ENCODE measurements around the gene PDGFA. TPM values are rescaled to one million over a fixed set of nuclear protein-coding genes. Genes with fewer than 3 reads are reported as not detected.
"Not testable (repeated sequence)": the region's sequence is repeated elsewhere in the genome, so short reads cannot be mapped to it uniquely, and the experiment has no call there.

Gene PDGFA
- total RNA-seq, 2 experiments from 2014 or later: 0.50 to 0.79 TPM

DNA sequence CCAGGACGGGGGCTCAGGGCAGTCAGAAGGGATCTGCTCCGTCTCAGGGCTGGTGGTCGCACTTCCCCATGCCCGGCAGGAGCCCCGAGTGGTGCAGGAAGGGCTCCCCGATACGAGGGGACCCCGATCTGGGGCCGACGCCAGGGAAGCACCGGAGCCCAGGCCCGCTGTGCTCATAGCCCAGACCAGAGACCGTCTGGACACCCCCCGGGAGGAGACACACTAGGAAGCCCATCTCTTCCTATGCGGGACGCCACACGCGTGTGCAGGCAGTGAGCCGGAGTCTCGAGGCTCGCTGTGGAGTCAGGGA is 39.7 kb upstream of the PDGFA start:
- Mint-ChIP-seq H3K27ac (no peak overlapping the region), H3K4me1 (ENCODE audit: low read depth) (peaks cover 3% of the 10 kb centered on the region), H3K27me3 (ENCODE audit: low read depth) (no peaks in the 10 kb centered on the region), H3K36me3 (ENCODE audit: low read depth) (peaks cover 20% of the 10 kb centered on the region), H3K9me3 (ENCODE audit: insufficient read depth) (no peaks in the 10 kb centered on the region), H3K4me3 (no peak overlapping the region)
- ATAC-seq (no peak), DNase-seq (no peak)
- POLR2A ChIA-PET: no interaction called here
- CTCF ChIA-PET: no interaction called here

DNA sequence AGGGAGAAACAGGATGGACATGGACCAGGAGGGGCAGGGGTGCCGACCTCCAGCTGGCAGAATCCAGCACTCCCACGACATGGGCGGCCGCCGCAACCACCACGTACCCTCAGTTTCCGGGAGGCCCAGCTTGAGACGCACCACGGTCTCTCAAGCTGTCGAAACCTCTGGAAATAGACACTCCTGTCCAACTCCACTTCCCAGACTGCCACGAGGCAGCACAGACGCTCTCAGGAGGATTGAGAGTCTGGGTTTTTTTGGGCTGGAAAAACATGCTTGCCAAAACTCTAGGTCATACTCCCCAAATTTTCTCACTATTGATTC is 37.9 kb upstream of the PDGFA start:
- Mint-ChIP-seq H3K27ac (no peak overlapping the region), H3K4me1 (ENCODE audit: low read depth) (no peaks in the 10 kb centered on the region)
- CTCF ChIA-PET: no interaction called here

DNA sequence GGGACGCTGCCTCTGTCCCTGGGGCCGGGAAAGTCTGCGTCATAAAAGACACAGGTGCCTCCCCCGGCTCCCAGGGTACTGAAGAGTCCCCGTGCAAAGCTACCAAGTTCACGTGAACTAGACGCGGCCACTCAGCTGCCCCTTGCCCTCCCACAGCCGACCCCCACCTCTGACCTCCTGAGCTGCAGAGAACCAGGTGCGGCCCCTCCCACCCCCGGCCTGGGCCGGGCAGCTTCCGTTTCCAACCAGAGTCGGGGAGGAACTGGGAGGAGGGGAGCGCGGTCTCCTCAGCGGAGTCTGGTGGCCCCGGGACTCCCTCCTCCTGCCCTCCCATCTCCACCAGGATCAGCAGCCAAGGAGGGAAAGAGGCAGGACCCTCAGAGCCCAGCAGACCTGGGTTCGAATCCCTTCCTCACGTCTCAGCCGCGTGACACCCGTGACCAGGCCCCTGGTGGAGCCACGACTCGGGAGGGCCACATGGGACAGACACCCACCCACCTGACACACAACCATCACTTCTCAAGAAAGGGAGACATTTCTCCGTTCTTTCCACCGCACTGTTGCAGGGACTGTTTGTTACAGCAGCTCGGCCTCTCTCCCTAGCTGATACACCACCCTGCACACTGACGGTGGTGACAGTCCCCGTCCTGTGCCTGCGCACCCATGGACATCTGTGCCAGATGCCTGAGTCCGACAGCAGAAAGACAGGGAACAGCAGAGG is 37.4 kb upstream of the PDGFA start:
- Mint-ChIP-seq H3K27me3 (ENCODE audit: low read depth) (no peaks in the 10 kb centered on the region), H3K27ac (no peak overlapping the region), H3K4me1 (ENCODE audit: low read depth) (no peaks in the 10 kb centered on the region), H3K9me3 (ENCODE audit: insufficient read depth) (no peaks in the 10 kb centered on the region), H3K36me3 (ENCODE audit: low read depth) (peaks cover 10% of the 10 kb centered on the region), H3K4me3 (no peak overlapping the region)
- DNase-seq (no peak), ATAC-seq (no peak)
- POLR2A ChIA-PET: no interaction called here
- CTCF ChIA-PET: no interaction called here

More for the DNA sequence above, 37.9 kb upstream of the PDGFA start:
- Mint-ChIP-seq H3K4me3 (no peak overlapping the region), H3K36me3 (ENCODE audit: low read depth) (peaks cover 13% of the 10 kb centered on the region), H3K27me3 (ENCODE audit: low read depth) (no peaks in the 10 kb centered on the region), H3K9me3 (ENCODE audit: insufficient read depth) (no peaks in the 10 kb centered on the region)
- DNase-seq (no peak), ATAC-seq (no peak)
- POLR2A ChIA-PET: no interaction called here

DNA sequence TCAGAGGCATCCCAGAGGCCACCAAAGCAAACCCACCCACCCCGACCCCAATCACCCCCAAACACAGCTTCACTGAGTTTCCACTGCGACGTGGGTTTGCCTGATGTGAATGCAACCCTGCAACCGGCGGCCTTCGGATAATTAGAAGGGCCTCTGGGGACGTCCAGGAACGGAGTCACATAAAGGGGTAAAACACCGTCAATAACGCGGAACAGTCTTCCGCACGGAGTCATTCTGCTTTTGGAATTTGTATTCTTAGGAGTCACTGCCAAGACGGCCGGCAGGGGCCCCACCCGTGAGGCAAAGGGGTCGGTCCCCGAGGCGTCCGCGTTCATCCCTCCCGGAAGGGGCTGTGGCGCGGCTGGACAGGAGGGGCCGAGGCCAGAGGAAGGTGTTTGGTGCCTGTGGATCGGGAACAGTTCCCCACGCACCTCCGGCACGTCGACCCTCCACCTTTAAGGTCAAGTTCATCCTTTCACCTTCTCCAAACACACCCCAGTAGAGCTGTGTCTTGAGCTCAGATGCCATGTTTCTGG is 36.7 kb upstream of the PDGFA start:
- POLR2A ChIA-PET: no interaction called here
- DNase-seq: no peak
- Mint-ChIP-seq H3K9me3 (ENCODE audit: insufficient read depth) (no peaks in the 10 kb centered on the region), H3K27ac (no peak overlapping the region), H3K27me3 (ENCODE audit: low read depth) (no peaks in the 10 kb centered on the region), H3K36me3 (ENCODE audit: low read depth) (peaks cover 10% of the 10 kb centered on the region), H3K4me3 (no peak overlapping the region), H3K4me1 (ENCODE audit: low read depth) (no peaks in the 10 kb centered on the region)
- no peak for ATAC-seq
- CTCF ChIA-PET: no interaction called here

DNA sequence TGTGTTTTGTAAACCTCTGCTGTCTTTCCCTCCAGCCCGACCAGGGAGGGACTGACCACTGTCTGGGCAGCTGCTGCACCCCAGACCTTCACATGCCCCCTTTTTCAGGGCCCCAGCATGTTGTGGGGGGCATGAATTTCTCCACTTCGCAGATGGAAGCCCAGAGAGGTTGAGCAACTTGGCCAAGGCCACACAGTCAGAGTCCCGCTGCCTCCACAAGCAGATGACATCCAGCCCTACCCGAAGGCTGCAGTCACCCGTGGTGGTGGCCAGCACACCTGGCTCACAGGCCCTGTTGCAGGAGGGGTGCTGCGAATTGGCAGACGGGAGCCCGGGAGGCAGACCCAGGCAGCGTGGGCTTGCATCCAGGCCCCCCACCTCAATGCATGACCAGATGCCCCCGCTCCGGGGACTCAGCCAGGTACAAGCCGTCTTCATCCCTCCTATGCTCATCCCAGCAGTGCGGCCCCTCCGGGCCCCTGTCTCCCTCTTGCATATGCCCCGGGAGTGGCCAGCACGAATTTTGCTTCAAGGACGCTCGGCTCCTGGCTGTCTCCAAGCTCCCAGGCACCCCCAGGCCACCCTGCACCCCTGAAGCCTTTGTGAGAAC is 36.0 kb upstream of the PDGFA start:
- Mint-ChIP-seq H3K9me3 (ENCODE audit: insufficient read depth) (no peaks in the 10 kb centered on the region), H3K27ac (no peak overlapping the region), H3K4me1 (ENCODE audit: low read depth) (no peaks in the 10 kb centered on the region), H3K4me3 (no peak overlapping the region), H3K36me3 (ENCODE audit: low read depth) (peaks cover 10% of the 10 kb centered on the region), H3K27me3 (ENCODE audit: low read depth) (no peaks in the 10 kb centered on the region)
- ChIA-PET POLR2A (no interaction called here), CTCF (no interaction called here)
- DNase-seq (no peak), ATAC-seq (no peak)

DNA sequence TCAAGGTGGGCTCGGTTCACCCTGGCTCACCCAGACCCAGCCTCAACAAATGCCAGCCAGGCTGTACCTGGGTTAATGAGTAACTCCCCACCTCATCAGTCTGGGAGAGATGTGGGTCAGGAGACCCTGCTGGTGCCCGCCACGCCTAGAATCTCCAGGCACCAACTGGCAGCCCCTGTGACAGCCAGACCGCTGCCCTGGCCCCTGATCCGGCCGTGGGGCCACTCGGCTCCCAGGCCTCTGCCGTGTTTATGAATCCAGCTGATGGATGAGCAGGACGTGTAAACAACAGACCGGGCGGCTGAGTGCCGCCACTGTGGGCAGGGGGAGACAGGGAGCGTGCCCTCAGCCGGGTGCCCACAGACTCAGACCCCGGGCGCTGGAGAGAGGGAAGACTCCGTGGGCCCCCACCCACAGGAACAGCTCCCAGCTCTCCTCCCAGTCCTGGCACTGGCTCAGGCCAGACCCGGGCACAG is 34.0 kb upstream of the PDGFA start:
- Mint-ChIP-seq H3K27me3 (ENCODE audit: low read depth) (no peaks in the 10 kb centered on the region), H3K27ac (no peak overlapping the region), H3K9me3 (ENCODE audit: insufficient read depth) (no peaks in the 10 kb centered on the region), H3K36me3 (ENCODE audit: low read depth) (peaks cover 16% of the 10 kb centered on the region), H3K4me3 (no peak overlapping the region), H3K4me1 (ENCODE audit: low read depth) (no peaks in the 10 kb centered on the region)
- CTCF ChIA-PET: no interaction called here
- DNase-seq (no peak), ATAC-seq (no peak)
- POLR2A ChIA-PET: no interaction called here

DNA sequence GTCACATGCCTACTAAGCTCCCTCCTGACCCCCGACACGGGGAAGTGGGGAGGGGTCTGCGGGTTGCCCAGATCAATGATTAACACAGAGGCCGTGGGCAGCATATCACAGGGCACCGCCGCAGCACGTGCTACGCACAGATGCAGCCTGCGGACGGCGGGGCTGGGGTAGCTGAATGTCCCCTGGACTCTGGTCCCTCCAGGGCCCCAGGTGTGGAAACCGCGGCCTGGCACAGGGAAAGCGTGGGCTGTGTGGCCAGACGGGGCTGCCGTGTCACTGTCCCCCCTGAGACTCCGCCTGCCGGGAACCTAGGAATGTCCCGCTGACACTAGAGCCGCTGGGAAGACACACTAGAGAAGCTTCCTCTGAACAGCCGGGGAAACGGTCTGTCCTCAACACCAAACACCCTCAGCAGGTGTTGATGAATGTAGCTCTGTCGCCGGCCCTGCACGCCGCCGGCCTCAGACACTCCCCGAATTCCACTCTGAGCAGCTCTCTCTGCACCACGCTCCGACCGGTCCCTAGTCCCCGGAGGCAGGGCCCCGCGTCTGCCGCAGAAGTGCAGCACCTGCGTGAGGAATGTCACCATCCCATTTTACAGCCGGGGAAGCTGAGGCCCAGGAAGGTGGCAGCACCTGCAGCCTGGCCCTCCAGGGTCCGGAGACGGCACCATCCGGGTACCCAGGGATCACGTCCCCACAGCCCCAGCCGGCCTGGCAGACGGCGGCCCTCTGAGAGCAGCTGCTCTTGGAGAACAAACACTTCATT is 33.4 kb upstream of the PDGFA start:
- Mint-ChIP-seq H3K9me3 (ENCODE audit: insufficient read depth) (no peaks in the 10 kb centered on the region), H3K36me3 (ENCODE audit: low read depth) (peaks cover 15% of the 10 kb centered on the region), H3K27ac (no peak overlapping the region), H3K4me3 (no peak overlapping the region), H3K4me1 (ENCODE audit: low read depth) (no peaks in the 10 kb centered on the region), H3K27me3 (ENCODE audit: low read depth) (no peaks in the 10 kb centered on the region)
- ATAC-seq (no peak), DNase-seq (no peak)
- CTCF ChIA-PET: no interaction called here
- POLR2A ChIA-PET: no interaction called here

DNA sequence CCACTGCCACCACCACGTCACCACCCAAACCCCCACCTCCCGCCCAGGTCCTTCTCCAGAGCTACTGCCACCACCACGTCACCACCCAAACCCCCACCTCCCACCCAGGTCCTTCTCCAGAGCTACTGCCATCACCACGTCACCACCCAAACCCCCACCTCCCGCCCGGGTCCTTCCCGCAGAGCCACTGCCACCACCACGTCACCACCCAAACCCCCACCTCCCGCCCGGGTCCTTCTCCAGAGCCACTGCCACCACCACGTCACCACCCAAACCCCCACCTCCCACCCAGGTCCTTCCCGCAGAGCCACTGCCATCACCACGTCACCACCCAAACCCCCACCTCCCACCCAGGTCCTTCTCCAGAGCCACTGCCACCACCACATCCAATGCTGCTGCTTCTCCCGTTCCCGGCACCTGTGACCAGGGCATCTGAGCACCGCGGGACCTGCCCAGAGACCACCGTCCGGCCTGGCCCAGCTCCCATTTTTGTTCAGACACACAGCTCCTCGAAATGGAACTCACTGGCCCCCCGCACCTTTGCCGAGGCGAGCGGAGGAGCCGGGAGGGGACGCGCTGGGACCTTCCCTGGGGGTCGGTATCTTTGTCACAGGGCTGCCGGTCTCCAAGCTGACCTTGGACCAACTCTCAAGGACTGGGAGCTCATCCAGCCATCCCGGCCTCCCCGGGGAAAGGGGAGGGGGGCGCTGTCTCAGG is 32.7 kb upstream of the PDGFA start:
- H3K4me3 Mint-ChIP-seq; CTCF ChIA-PET; DNase-seq; POLR2A ChIA-PET; H3K4me1 Mint-ChIP-seq (ENCODE audit: low read depth); H3K27ac Mint-ChIP-seq; H3K9me3 Mint-ChIP-seq (ENCODE audit: insufficient read depth); ATAC-seq; H3K27me3 Mint-ChIP-seq (ENCODE audit: low read depth): not testable (repeated sequence)
- peaks cover 15% of the 10 kb centered on the region for H3K36me3 Mint-ChIP-seq (ENCODE audit: low read depth)

DNA sequence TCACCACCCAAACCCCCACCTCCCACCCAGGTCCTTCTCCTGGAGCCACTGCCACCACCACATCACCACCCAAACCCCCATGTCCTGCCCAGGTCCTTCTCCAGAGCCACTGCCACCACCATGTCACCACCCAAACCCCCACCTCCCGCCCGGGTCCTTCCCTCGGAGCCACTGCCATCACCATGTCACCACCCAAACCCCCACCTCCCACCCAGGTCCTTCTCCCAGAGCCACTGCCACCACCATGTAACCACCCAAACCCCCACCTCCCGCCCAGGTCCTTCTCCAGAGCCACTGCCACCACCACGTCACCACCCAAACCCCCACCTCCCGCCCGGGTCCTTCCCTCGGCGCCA is 31.9 kb upstream of the PDGFA start:
- H3K36me3 Mint-ChIP-seq (ENCODE audit: low read depth): peaks cover 15% of the 10 kb centered on the region
- H3K27me3 Mint-ChIP-seq (ENCODE audit: low read depth); CTCF ChIA-PET; DNase-seq; H3K4me1 Mint-ChIP-seq (ENCODE audit: low read depth); ATAC-seq; H3K9me3 Mint-ChIP-seq (ENCODE audit: insufficient read depth); POLR2A ChIA-PET; H3K27ac Mint-ChIP-seq; H3K4me3 Mint-ChIP-seq: not testable (repeated sequence)

DNA sequence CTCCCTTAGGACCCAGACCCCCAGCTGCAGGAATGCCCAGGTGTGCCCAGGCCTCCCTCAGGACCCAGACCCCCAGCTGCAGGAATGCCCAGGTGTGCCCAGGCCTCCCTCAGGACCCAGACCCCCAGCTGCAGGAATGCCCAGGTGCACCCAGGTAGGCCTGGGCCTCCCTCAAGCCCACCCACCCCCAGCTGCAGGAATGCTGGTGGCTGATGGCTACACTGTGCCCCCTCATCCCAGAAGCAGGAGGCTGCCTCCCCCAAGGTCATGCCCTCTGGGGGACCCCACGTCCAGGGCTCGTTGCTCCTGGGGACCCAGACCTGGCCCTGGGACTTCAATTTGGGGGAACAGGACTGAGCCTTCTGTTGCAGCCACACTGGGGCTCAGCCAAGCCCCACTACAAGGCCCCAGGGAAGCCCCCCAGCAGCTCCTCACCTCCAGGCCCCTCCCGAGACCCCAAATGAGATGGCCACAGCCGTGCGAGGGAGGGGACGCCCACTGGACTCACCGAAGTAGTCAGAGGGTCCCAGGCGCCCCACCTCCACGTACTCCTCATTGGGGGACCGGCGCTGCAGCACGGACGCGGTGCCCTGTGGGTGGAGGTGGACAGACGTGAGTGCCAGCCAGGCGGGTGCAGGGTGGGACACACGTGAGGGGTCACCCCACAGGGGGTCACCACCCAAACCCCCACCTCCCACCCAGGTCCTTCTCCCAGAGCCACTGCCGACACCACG is 31.4 kb upstream of the PDGFA start:
- H3K27ac Mint-ChIP-seq: no peak overlapping the region
- H3K4me3 Mint-ChIP-seq: no peak overlapping the region
- no peaks in the 10 kb centered on the region for H3K9me3 Mint-ChIP-seq (ENCODE audit: insufficient read depth)
- ChIA-PET CTCF (no interaction called here), POLR2A (no interaction called here)
- ATAC-seq (no peak), DNase-seq (no peak)
- no peaks in the 10 kb centered on the region for H3K27me3 Mint-ChIP-seq (ENCODE audit: low read depth)
- H3K4me1 Mint-ChIP-seq (ENCODE audit: low read depth): no peaks in the 10 kb centered on the region
- H3K36me3 Mint-ChIP-seq (ENCODE audit: low read depth): peaks cover 15% of the 10 kb centered on the region

DNA sequence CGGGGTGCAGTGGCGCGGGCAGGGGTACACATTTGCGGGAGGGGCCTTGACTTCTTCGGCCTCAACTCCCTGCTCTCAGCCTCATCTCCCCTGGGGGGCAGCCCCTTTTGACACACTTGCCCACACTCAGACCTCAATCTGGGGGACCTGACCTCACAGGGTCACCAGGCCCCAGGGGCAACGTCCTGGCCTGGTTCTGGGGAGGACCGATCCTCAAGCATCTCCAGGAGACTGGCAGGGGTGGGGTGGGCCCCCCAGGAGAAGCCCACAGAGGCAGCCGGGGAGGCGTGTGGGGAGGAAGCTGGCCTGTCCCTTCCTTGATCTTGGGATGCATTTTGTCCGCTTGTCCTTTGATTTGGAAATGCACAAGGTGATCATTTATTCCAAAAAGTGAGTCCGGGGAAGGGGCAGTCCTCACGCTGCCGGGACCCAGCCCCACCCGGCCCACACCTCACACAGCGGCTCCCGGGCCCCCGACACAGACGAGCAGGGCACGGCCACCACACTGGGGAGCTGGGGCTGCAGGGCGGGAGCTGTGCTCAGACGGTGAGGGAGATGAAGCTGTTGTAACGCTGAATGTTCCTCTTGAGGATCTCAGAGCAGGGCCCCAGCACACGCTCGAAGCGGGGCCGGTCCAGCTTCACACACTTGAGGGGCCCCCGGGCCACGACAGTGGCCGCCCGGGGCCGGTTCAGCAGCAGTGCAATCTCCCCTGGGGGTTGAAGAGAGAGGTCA is 30.4 kb upstream of the PDGFA start:
- ChIA-PET POLR2A (no interaction called here), CTCF (no interaction called here)
- Mint-ChIP-seq H3K36me3 (ENCODE audit: low read depth) (peaks cover 14% of the 10 kb centered on the region), H3K9me3 (ENCODE audit: insufficient read depth) (no peaks in the 10 kb centered on the region), H3K27me3 (ENCODE audit: low read depth) (no peaks in the 10 kb centered on the region), H3K27ac (no peak overlapping the region), H3K4me3 (no peak overlapping the region), H3K4me1 (ENCODE audit: low read depth) (no peaks in the 10 kb centered on the region)
- no peak for ATAC-seq
- DNase-seq: no peak
